ENCODE data around the gene PTPRT. TPM values are rescaled to one million over a fixed set of nuclear protein-coding genes. Genes with fewer than 3 reads are reported as not detected.

PTPRT gene
- total RNA-seq, 1 experiment from 2014 or later: 0.20 TPM

GRCh38 chr20:42516692-42517091, 673.0 kb downstream of the PTPRT start:
- no peaks in the 10 kb centered on the region for H3K9me3 Mint-ChIP-seq (ENCODE audit: unreplicated experiment)
- H3K4me3 Mint-ChIP-seq (ENCODE audit: unreplicated experiment): no peak overlapping the region
- no peaks in the 10 kb centered on the region for H3K4me1 Mint-ChIP-seq (ENCODE audit: low read depth, unreplicated experiment)

GRCh38 chr20:42510686-42511085, 679.0 kb downstream of the PTPRT start:
- no peak for TF ChIP-seq CTCF (IDR thresholded peaks at IDR 0.05; ENCODE audit: insufficient read depth in 1 of 2, low read depth in 1 of 2, low read length in 1 of 2, severe bottlenecking in 1 of 2, unreplicated experiment in 1 of 2)
- Mint-ChIP-seq H3K27ac (ENCODE audit: unreplicated experiment) (no peak overlapping the region), H3K4me1 (ENCODE audit: low read depth, unreplicated experiment) (no peaks in the 10 kb centered on the region), H3K36me3 (ENCODE audit: insufficient read depth, unreplicated experiment) (no peaks in the 10 kb centered on the region), H3K9me3 (ENCODE audit: unreplicated experiment) (no peaks in the 10 kb centered on the region), H3K27me3 (ENCODE audit: insufficient read depth, unreplicated experiment) (peaks cover 4% of the 10 kb centered on the region), H3K4me3 (ENCODE audit: unreplicated experiment) (no peak overlapping the region)
- intact Hi-C loops (cut with micrococcal nuclease; ENCODE audit: unreplicated experiment): no loop called here
- H3K4me3 ChIP-seq (ENCODE audit: low read depth, low read length): no peak overlapping the region
- H3K36me3 ChIP-seq (ENCODE audit: control insufficient read depth, insufficient read depth, low read length): no peaks in the 10 kb centered on the region
- ChIA-PET POLR2A (no interaction called here), CTCF (no interaction called here)
- no peaks in the 10 kb centered on the region for H3K4me1 ChIP-seq
- DNase-seq: no peak
- no peaks in the 10 kb centered on the region for H3K27me3 ChIP-seq (replicated peaks; ENCODE audit: control insufficient read depth, insufficient read depth, low read length)
- H3K9me3 ChIP-seq: no peaks in the 10 kb centered on the region
- BruUV-seq (replicated peaks): no TSS peak

More at GRCh38 chr20:42516692-42517091, 673.0 kb downstream of the PTPRT start:
- H3K27me3 ChIP-seq (replicated peaks; ENCODE audit: control insufficient read depth, insufficient read depth, low read length): no peaks in the 10 kb centered on the region
- peaks cover 4% of the 10 kb centered on the region for H3K27me3 Mint-ChIP-seq (ENCODE audit: insufficient read depth, unreplicated experiment)
- TF ChIP-seq CTCF (IDR thresholded peaks at IDR 0.05; ENCODE audit: insufficient read depth in 1 of 2, low read depth in 1 of 2, low read length in 1 of 2, severe bottlenecking in 1 of 2, unreplicated experiment in 1 of 2): no peak
- ChIA-PET CTCF (no interaction called here), POLR2A (no interaction called here)
- H3K36me3 Mint-ChIP-seq (ENCODE audit: insufficient read depth, unreplicated experiment): no peaks in the 10 kb centered on the region
- no peaks in the 10 kb centered on the region for H3K4me1 ChIP-seq
- no peak for DNase-seq
- H3K9me3 ChIP-seq: no peaks in the 10 kb centered on the region
- H3K36me3 ChIP-seq (ENCODE audit: control insufficient read depth, insufficient read depth, low read length): no peaks in the 10 kb centered on the region
- H3K27ac Mint-ChIP-seq (ENCODE audit: unreplicated experiment): no peak overlapping the region
- BruUV-seq (replicated peaks): no TSS peak
- intact Hi-C loops (cut with micrococcal nuclease; ENCODE audit: unreplicated experiment): no loop called here
- no peak overlapping the region for H3K4me3 ChIP-seq (ENCODE audit: low read depth, low read length)

GRCh38 chr20:42507874-42508273, 681.8 kb downstream of the PTPRT start:
- Histone ChIP-seq H3K4me1 (no peaks in the 10 kb centered on the region), H3K36me3 (ENCODE audit: control insufficient read depth, insufficient read depth, low read length) (no peaks in the 10 kb centered on the region), H3K9me3 (peaks cover 4% of the 10 kb centered on the region), H3K4me3 (ENCODE audit: low read depth, low read length) (no peak overlapping the region), H3K27me3 (replicated peaks; ENCODE audit: control insufficient read depth, insufficient read depth, low read length) (no peaks in the 10 kb centered on the region)
- H3K9me3 Mint-ChIP-seq (ENCODE audit: unreplicated experiment): peaks cover 10% of the 10 kb centered on the region
- H3K36me3 Mint-ChIP-seq (ENCODE audit: insufficient read depth, unreplicated experiment): no peaks in the 10 kb centered on the region
- H3K27ac Mint-ChIP-seq (ENCODE audit: unreplicated experiment): no peak overlapping the region
- ChIA-PET POLR2A (no interaction called here), CTCF (no interaction called here)
- no TSS peak for BruUV-seq (replicated peaks)
- intact Hi-C loops (cut with micrococcal nuclease; ENCODE audit: unreplicated experiment): no loop called here
- no peak for TF ChIP-seq CTCF (IDR thresholded peaks at IDR 0.05; ENCODE audit: insufficient read depth in 1 of 2, low read depth in 1 of 2, low read length in 1 of 2, severe bottlenecking in 1 of 2, unreplicated experiment in 1 of 2)
- no peak for DNase-seq
- peaks cover 11% of the 10 kb centered on the region for H3K27me3 Mint-ChIP-seq (ENCODE audit: insufficient read depth, unreplicated experiment)
- no peaks in the 10 kb centered on the region for H3K4me1 Mint-ChIP-seq (ENCODE audit: low read depth, unreplicated experiment)
- no peak overlapping the region for H3K4me3 Mint-ChIP-seq (ENCODE audit: unreplicated experiment)
